Uterus (tissue), 4 donors: ENCODE measurements around the gene FN3KRP. TPM values are rescaled to one million over a fixed set of nuclear protein-coding genes. Genes with fewer than 3 reads are reported as not detected.

Source experiments
- DNase-seq, 2 donors: peaks; one replicate each; pipeline ENCODE4 v3.0.0-alpha.2; 2019 to 2020
- H3K27ac ChIP-seq, 2 donors: fragments of 200-600 bp; sonication (generic); 1 replicate in 1 of 2; 2 replicates in 1 of 2; pipeline ENCODE4 v1.5.1; 2016 to 2018
- H3K27me3 ChIP-seq, 2 donors: fragments of 200-600 bp; sonication (generic); one replicate each; pipeline ENCODE4 v1.5.1; 2018 to 2019; ENCODE audit warnings: control low read depth in 1 of 2
- H3K36me3 ChIP-seq, 2 donors: fragments of 200-600 bp; sonication (generic); one replicate each; pipeline ENCODE4 v1.5.1; 2019; ENCODE audit warnings: control low read depth in 1 of 2
- H3K4me1 ChIP-seq, 2 donors: fragments of 200-600 bp; sonication (generic); one replicate each; pipeline ENCODE4 v1.5.1; 2018 to 2019; ENCODE audit warnings: control low read depth in 1 of 2
- H3K4me3 ChIP-seq, 2 donors: fragments of 200-600 bp; sonication (generic); 1 replicate in 1 of 2; 2 replicates in 1 of 2; pipeline ENCODE4 v1.5.1; 2018 to 2019; ENCODE audit warnings: mild to moderate bottlenecking in 1 of 2
- H3K9me3 ChIP-seq, 2 donors: fragments of 200-600 bp; sonication (generic); one replicate each; pipeline ENCODE4 v1.5.1; 2019; ENCODE audit warnings: control low read depth in 1 of 2
- CTCF ChIP-seq, 4 experiments: fragments of 200-600 bp in 2 of 4; fragments of 450-650 bp in 2 of 4; sonication (generic) in 2 of 4; IDR thresholded peaks; one replicate each; pipeline ENCODE4 v1.5.1; 2016 to 2019; ENCODE audit warnings: antibody characterized with exemption in 4 of 4, mild to moderate bottlenecking in 2 of 4, moderate library complexity in 1 of 4
- POLR2A ChIP-seq, 2 donors: fragments of 450-650 bp; IDR thresholded peaks; one replicate each; pipeline ENCODE4 v1.6.1; 2016; ENCODE audit warnings: antibody characterized with exemption in 2 of 2, mild to moderate bottlenecking in 1 of 2, moderate library complexity in 1 of 2
- intact Hi-C: fragments of 100-400 bp; cut with DNase I; formaldehyde crosslinking; loops from one replicate; pipeline ENCODE4 v1.15.1; 2023; ENCODE audit warnings: low total_unique reads
- total RNA-seq, 4 donors: library from RNA; depleted of rRNA in 3 of 4; stranded (reverse); fragments of >200 nt in 3 of 4; gene quantifications; one replicate each; pipeline versions ENCODE4 v1.1.0 to v1.2.4, GENCODE V29; 2014 to 2023
- donor health status: DM: yes; HTN: yes; CAD: no.

The FN3KRP gene
- total RNA-seq, 4 donors from 2014 or later: 1.2 to 97.6 (median 32.7) TPM

- no peak overlapping the region for H3K4me3 ChIP-seq
- TF ChIP-seq POLR2A (IDR thresholded peaks at IDR 0.05): no peak
- peak; percentile 21 to 54 (median 28) for TF ChIP-seq CTCF (IDR thresholded peaks at IDR 0.05)
- no peaks in the 10 kb centered on the region for H3K36me3 ChIP-seq
- H3K4me1 ChIP-seq: no peaks in the 10 kb centered on the region
- no peak overlapping the region for H3K27ac ChIP-seq
- H3K9me3 ChIP-seq: no peaks in the 10 kb centered on the region
- no peaks in the 10 kb centered on the region for H3K27me3 ChIP-seq
- intact Hi-C loops: no loop called here
- no peak for DNase-seq
These were observed 47.8 kb upstream of the FN3KRP start for GRCh38 chr17:82668631-82669099.

GRCh38 chr17:82670661-82671450, 45.6 kb upstream of the FN3KRP start:
- no peaks in the 10 kb centered on the region for H3K4me1 ChIP-seq
- H3K36me3 ChIP-seq: no peaks in the 10 kb centered on the region
- H3K27me3 ChIP-seq: no peaks in the 10 kb centered on the region
- no peak overlapping the region for H3K4me3 ChIP-seq
- H3K27ac ChIP-seq: peak overlapping the region; percentile 79 to 82
- peak in 1 of 2 donors; percentile 13 for DNase-seq
- TF ChIP-seq POLR2A (IDR thresholded peaks at IDR 0.05) (no peak), CTCF (IDR thresholded peaks at IDR 0.05) (no peak)
- intact Hi-C loops: no loop called here
- H3K9me3 ChIP-seq: no peaks in the 10 kb centered on the region

GRCh38 chr17:82674656-82675475, 41.6 kb upstream of the FN3KRP start:
- no peaks in the 10 kb centered on the region for H3K36me3 ChIP-seq
- H3K27ac ChIP-seq: no peak overlapping the region
- H3K4me3 ChIP-seq: no peak overlapping the region
- H3K4me1 ChIP-seq: no peaks in the 10 kb centered on the region
- intact Hi-C loops: no loop called here
- TF ChIP-seq POLR2A (IDR thresholded peaks at IDR 0.05): no peak
- TF ChIP-seq CTCF (IDR thresholded peaks at IDR 0.05): no peak
- no peak for DNase-seq
- H3K9me3 ChIP-seq: no peaks in the 10 kb centered on the region
- H3K27me3 ChIP-seq: no peaks in the 10 kb centered on the region

- DNase-seq: no peak
- TF ChIP-seq POLR2A (IDR thresholded peaks at IDR 0.05) (no peak), CTCF (IDR thresholded peaks at IDR 0.05) (no peak)
- Histone ChIP-seq H3K27ac (no peak overlapping the region), H3K36me3 (no peaks in the 10 kb centered on the region), H3K9me3 (no peaks in the 10 kb centered on the region), H3K4me3 (no peak overlapping the region), H3K27me3 (no peaks in the 10 kb centered on the region), H3K4me1 (no peaks in the 10 kb centered on the region)
- intact Hi-C loops: no loop called here
These were observed 40.8 kb upstream of the FN3KRP start for GRCh38 chr17:82675476-82676245.
